NCI-H2081 (cell line): ENCODE data around the gene YRDC.

Experiments used
- DNase-seq, 2 experiments: peaks; one replicate each; lab custom pipeline; 2025; lab: John Stamatoyannopoulos, UW

Gene YRDC

GRCh38 chr1:37765916-37766664 lies 41.9 kb downstream of the YRDC start:
- DNase-seq, result peak; percentile 33 to 59

GRCh38 chr1:37764888-37765441 lies 43.0 kb downstream of the YRDC start, which contains the start of gene EPHA10:
Gene EPHA10, minus strand, starts transcription at chr1:37765120. Its CDS starts 54 bp downstream, at chr1:37765066.
- DNase-seq, result peak; percentile 83 to 87

GRCh38 chr1:37764414-37764825 lies 43.6 kb downstream of the YRDC start:
- no peak for DNase-seq

- no peak for DNase-seq
Observed at GRCh38 chr1:37763791-37764413, 44.1 kb downstream of the YRDC start.

GRCh38 chr1:37762516-37762915 lies 45.5 kb downstream of the YRDC start:
- DNase-seq, result no peak

GRCh38 chr1:37761416-37762095 lies 46.5 kb downstream of the YRDC start:
- DNase-seq, result no peak

GRCh38 chr1:37759451-37759850 lies 48.6 kb downstream of the YRDC start:
- DNase-seq, result no peak

- no peak for DNase-seq
Observed at GRCh38 chr1:37755951-37756560, 52.0 kb downstream of the YRDC start.

GRCh38 chr1:37755290-37755689 lies 52.7 kb downstream of the YRDC start:
- no peak for DNase-seq

- DNase-seq, result no peak
Observed at GRCh38 chr1:37753473-37754321, 54.3 kb downstream of the YRDC start.
